SK-N-SH treated with all-trans-retinoic acid at 6 μM for 48 hours (cell line): ENCODE measurements around the gene RAB6A.

Experiments used
- ATAC-seq: fragments of 200-7000 bp; cut with Tn5 transposase; 3 replicates; pipeline ENCODE4 v1.9.1; 2020; ENCODE audit warnings: mild to moderate bottlenecking, moderate library complexity
- ARNTL ChIP-seq: fragments of 450-650 bp; formaldehyde crosslinking; IDR thresholded peaks from 2 replicates; pipeline ENCODE4 v1.5.0; 2020; ENCODE audit warnings: low read depth, mild to moderate bottlenecking, moderate library complexity, borderline replicate concordance
- BACH2 ChIP-seq: fragments of 250-450 bp; sonication (Bioruptor Pico); IDR thresholded peaks from 2 replicates; pipeline ENCODE4 v1.9.0; 2021; ENCODE audit warnings: mild to moderate bottlenecking, borderline replicate concordance
- CREB5 ChIP-seq: fragments of 250-450 bp; sonication (Bioruptor Pico); IDR thresholded peaks from 2 replicates; pipeline ENCODE4 v1.5.1; 2020; ENCODE audit warnings: low read depth, mild to moderate bottlenecking, moderate library complexity
- CSDC2 ChIP-seq: fragments of 250-450 bp; sonication (Bioruptor Pico); IDR thresholded peaks from 2 replicates; pipeline ENCODE4 v1.5.0; 2020; ENCODE audit warnings: mild to moderate bottlenecking, moderate library complexity
- CSRNP3 ChIP-seq: fragments of 250-450 bp; sonication (Bioruptor Pico); IDR thresholded peaks from 2 replicates; pipeline ENCODE4 v1.5.1; 2021; ENCODE audit warnings: mild to moderate bottlenecking, moderate library complexity
- ESRRG ChIP-seq: fragments of 250-450 bp; sonication (Bioruptor Pico); IDR thresholded peaks from 2 replicates; pipeline ENCODE4 v1.6.1; 2021; ENCODE audit warnings: mild to moderate bottlenecking
- GLIS3 ChIP-seq: fragments of 250-450 bp; sonication (Bioruptor Pico); IDR thresholded peaks from 2 replicates; pipeline ENCODE4 v1.5.0; 2020; ENCODE audit warnings: mild to moderate bottlenecking, moderate library complexity
- ISL1 ChIP-seq: fragments of 250-450 bp; sonication (Bioruptor Pico); IDR thresholded peaks from 2 replicates; pipeline ENCODE4 v2.1.2; 2022; ENCODE audit warnings: mild to moderate bottlenecking, moderate library complexity
- OSR1 ChIP-seq: fragments of 250-450 bp; sonication (Bioruptor Pico); IDR thresholded peaks from 2 replicates; pipeline ENCODE4 v1.8.0; 2022; ENCODE audit warnings: moderate library complexity, mild to moderate bottlenecking, inconsistent platforms
- PATZ1 ChIP-seq: fragments of 250-450 bp; sonication (Bioruptor Pico); IDR thresholded peaks from 2 replicates; pipeline ENCODE4 v1.8.0; 2020; ENCODE audit warnings: mild to moderate bottlenecking, moderate library complexity, borderline replicate concordance
- PPARA ChIP-seq: fragments of 250-450 bp; sonication (Bioruptor Pico); IDR thresholded peaks from 2 replicates; pipeline ENCODE4 v1.5.0; 2020; ENCODE audit warnings: mild to moderate bottlenecking, borderline replicate concordance
- RARB ChIP-seq: fragments of 250-450 bp; sonication (Bioruptor Pico); IDR thresholded peaks from 2 replicates; pipeline ENCODE4 v1.8.0; 2021; ENCODE audit warnings: mild to moderate bottlenecking, moderate library complexity
- SNAI2 ChIP-seq: fragments of 250-450 bp; sonication (Bioruptor Pico); IDR thresholded peaks from 2 replicates; pipeline ENCODE4 v1.5.0; 2020; ENCODE audit warnings: mild to moderate bottlenecking, moderate library complexity
- TCF4 ChIP-seq: fragments of 250-450 bp; sonication (Bioruptor Pico); IDR thresholded peaks from 2 replicates; pipeline ENCODE4 v1.8.0; 2021; ENCODE audit warnings: mild to moderate bottlenecking, moderate library complexity, borderline replicate concordance
- TOX ChIP-seq: fragments of 250-450 bp; sonication (Bioruptor Pico); IDR thresholded peaks from 2 replicates; pipeline ENCODE4 v1.8.0; 2021; ENCODE audit warnings: mild to moderate bottlenecking, moderate library complexity, borderline replicate concordance
- ZC3H10 ChIP-seq: fragments of 250-450 bp; sonication (Bioruptor Pico); IDR thresholded peaks from 2 replicates; pipeline ENCODE4 v1.5.1; 2021; ENCODE audit warnings: mild to moderate bottlenecking, moderate library complexity
- ZFP3 ChIP-seq: fragments of 250-450 bp; sonication (Bioruptor Pico); IDR thresholded peaks from 2 replicates; pipeline ENCODE4 v1.5.0; 2020; ENCODE audit warnings: mild to moderate bottlenecking, moderate library complexity
- ZFP30 ChIP-seq: fragments of 450-650 bp; formaldehyde crosslinking; IDR thresholded peaks from 2 replicates; pipeline ENCODE4 v1.5.0; 2022; ENCODE audit warnings: mild to moderate bottlenecking, moderate library complexity
- ZNF565 ChIP-seq: fragments of 450-650 bp; formaldehyde crosslinking; conservative IDR thresholded peaks from 2 replicates; pipeline ENCODE4 v1.5.0; 2020; ENCODE audit warnings: low read depth, mild to moderate bottlenecking, moderate library complexity
- ZNF70 ChIP-seq: fragments of 450-650 bp; formaldehyde crosslinking; IDR thresholded peaks from 2 replicates; pipeline ENCODE4 v1.5.0; 2020; ENCODE audit warnings: mild to moderate bottlenecking, moderate library complexity
- ZNF8 ChIP-seq: fragments of 450-650 bp; formaldehyde crosslinking; IDR thresholded peaks from 2 replicates; pipeline ENCODE4 v1.5.0; 2020; ENCODE audit warnings: mild to moderate bottlenecking, moderate library complexity
- TF ChIP-seq, protein P1 (sequence below): fragments of 250-450 bp; sonication (Bioruptor Pico); IDR thresholded peaks from 2 replicates; pipeline ENCODE4 v1.8.0; 2021; ENCODE audit warnings: low read depth, mild to moderate bottlenecking, moderate library complexity, borderline replicate concordance
- TF ChIP-seq, protein P2 (sequence below): fragments of 250-450 bp; sonication (Bioruptor Pico); IDR thresholded peaks from 2 replicates; pipeline ENCODE4 v1.5.0; 2020; ENCODE audit warnings: mild to moderate bottlenecking, moderate library complexity

Gene RAB6A

DNA sequence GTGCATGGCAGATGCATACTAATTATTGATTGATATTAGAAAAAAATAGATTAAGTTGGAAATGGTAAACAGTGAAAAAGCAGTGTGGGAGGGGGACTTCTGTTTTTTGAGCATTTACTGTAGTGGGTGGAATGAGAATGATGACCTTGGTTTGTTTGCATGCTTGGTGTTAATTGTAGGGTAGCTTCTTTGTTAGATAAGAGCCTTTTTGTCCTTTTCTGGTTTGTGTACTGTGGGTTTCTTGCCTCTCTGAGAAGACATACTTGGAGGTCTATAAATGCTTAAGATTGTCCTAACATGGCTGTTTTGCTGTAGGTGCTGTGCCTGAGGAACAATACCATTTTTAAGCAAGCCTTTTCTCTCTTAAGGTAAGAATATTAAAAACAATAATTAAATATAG lies 43.8 kb upstream of the RAB6A start:
- no peak for TF ChIP-seq ZNF70 (CRISPR knock-in tag)
- TF ChIP-seq ESRRG (CRISPR knock-in tag): no peak
- TF ChIP-seq CREB5 (CRISPR knock-in tag): no peak
- TF ChIP-seq, protein P1, sequence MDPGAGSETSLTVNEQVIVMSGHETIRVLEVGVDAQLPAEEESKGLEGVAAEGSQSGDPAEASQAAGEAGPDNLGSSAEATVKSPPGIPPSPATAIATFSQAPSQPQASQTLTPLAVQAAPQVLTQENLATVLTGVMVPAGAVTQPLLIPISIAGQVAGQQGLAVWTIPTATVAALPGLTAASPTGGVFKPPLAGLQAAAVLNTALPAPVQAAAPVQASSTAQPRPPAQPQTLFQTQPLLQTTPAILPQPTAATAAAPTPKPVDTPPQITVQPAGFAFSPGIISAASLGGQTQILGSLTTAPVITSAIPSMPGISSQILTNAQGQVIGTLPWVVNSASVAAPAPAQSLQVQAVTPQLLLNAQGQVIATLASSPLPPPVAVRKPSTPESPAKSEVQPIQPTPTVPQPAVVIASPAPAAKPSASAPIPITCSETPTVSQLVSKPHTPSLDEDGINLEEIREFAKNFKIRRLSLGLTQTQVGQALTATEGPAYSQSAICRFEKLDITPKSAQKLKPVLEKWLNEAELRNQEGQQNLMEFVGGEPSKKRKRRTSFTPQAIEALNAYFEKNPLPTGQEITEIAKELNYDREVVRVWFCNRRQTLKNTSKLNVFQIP (CRISPR knock-in tag): no peak
- no peak for TF ChIP-seq ARNTL (CRISPR knock-in tag)
- no peak for TF ChIP-seq OSR1
- TF ChIP-seq TCF4: no peak
- TF ChIP-seq ZNF8 (CRISPR knock-in tag): no peak
- TF ChIP-seq PPARA (CRISPR knock-in tag): no peak
- no peak for TF ChIP-seq ZFP3 (CRISPR knock-in tag)
- TF ChIP-seq ISL1 (CRISPR knock-in tag): no peak
- no peak for TF ChIP-seq TOX
- no peak for TF ChIP-seq SNAI2 (CRISPR knock-in tag)
- no peak for TF ChIP-seq PATZ1 (CRISPR knock-in tag)
- no peak for TF ChIP-seq CSRNP3 (CRISPR knock-in tag)
- TF ChIP-seq, protein P2, sequence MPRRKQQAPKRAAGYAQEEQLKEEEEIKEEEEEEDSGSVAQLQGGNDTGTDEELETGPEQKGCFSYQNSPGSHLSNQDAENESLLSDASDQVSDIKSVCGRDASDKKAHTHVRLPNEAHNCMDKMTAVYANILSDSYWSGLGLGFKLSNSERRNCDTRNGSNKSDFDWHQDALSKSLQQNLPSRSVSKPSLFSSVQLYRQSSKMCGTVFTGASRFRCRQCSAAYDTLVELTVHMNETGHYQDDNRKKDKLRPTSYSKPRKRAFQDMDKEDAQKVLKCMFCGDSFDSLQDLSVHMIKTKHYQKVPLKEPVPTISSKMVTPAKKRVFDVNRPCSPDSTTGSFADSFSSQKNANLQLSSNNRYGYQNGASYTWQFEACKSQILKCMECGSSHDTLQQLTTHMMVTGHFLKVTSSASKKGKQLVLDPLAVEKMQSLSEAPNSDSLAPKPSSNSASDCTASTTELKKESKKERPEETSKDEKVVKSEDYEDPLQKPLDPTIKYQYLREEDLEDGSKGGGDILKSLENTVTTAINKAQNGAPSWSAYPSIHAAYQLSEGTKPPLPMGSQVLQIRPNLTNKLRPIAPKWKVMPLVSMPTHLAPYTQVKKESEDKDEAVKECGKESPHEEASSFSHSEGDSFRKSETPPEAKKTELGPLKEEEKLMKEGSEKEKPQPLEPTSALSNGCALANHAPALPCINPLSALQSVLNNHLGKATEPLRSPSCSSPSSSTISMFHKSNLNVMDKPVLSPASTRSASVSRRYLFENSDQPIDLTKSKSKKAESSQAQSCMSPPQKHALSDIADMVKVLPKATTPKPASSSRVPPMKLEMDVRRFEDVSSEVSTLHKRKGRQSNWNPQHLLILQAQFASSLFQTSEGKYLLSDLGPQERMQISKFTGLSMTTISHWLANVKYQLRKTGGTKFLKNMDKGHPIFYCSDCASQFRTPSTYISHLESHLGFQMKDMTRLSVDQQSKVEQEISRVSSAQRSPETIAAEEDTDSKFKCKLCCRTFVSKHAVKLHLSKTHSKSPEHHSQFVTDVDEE: no peak
- no peak for TF ChIP-seq ZC3H10
- TF ChIP-seq RARB (CRISPR knock-in tag): no peak
- TF ChIP-seq CSDC2: no peak
- no peak for TF ChIP-seq ZNF565 (CRISPR knock-in tag)
- no peak for ATAC-seq

- TF ChIP-seq BACH2 (CRISPR knock-in tag) (no peak), PPARA (CRISPR knock-in tag) (no peak), OSR1 (no peak), GLIS3 (CRISPR knock-in tag) (no peak), CSDC2 (no peak), ZC3H10 (no peak), TCF4 (no peak), ESRRG (CRISPR knock-in tag) (no peak), ZFP30 (CRISPR knock-in tag) (no peak), ZFP3 (CRISPR knock-in tag) (no peak), RARB (CRISPR knock-in tag) (no peak)
- TF ChIP-seq, protein P1 (CRISPR knock-in tag): no peak
- no peak for ATAC-seq
Observed at GRCh38 chr11:73801136-73801535, 40.3 kb upstream of the RAB6A start.
